Fibroblast of mammary gland (primary cell): ENCODE data around the gene PCDHA1.
"Not testable (repeated sequence)": the region's sequence is repeated elsewhere in the genome, so short reads cannot be mapped to it uniquely, and the experiment has no call there.

Experiments used
- DNase-seq: peaks from one replicate; pipeline ENCODE4 v3.0.0-alpha.2; 2010; ENCODE audit warnings: low read depth
- H3K4me3 ChIP-seq: 2 replicates; pipeline ENCODE4 v1.5.1; 2011; ENCODE audit warnings: low read depth, mild to moderate bottlenecking, low read length, moderate library complexity; ENCODE audit not compliant: control insufficient read depth
- CTCF ChIP-seq: conservative IDR thresholded peaks from 2 replicates; pipeline ENCODE4 v1.5.1; 2011; ENCODE audit warnings: low read depth, low read length, inconsistent platforms; ENCODE audit not compliant: control insufficient read depth, insufficient read depth

Gene PCDHA1

DNA sequence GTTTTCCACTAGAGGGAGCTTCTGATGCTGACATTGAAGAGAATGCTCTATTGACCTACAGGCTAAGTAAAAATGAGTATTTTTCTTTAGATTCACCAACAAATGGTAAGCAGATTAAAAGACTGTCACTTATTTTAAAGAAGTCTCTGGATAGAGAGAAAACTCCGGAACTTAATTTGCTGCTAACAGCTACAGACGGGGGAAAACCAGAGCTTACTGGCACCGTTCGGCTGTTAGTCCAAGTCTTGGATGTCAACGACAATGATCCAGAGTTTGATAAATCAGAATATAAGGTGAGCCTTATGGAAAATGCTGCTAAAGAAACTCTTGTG lies 83.6 kb downstream of the PCDHA1 start:
- DNase-seq, result peak; percentile 19
- peak; percentile 29 for TF ChIP-seq CTCF
- H3K4me3 ChIP-seq, result no peak overlapping the region

- TF ChIP-seq CTCF, result no peak
- DNase-seq, result no peak
- no peak overlapping the region for H3K4me3 ChIP-seq
Measured at GRCh38 chr5:140870221-140871201, 84.6 kb downstream of the PCDHA1 start.

- H3K4me3 ChIP-seq, result no peak within 1 kb of the TSS
- TF ChIP-seq CTCF, result no peak
Measured at GRCh38 chr5:140875085-140876065, 89.4 kb downstream of the PCDHA1 start, which contains the start of gene PCDHA12. Gene PCDHA12 (plus strand): TSS chr5:140875308. CDS start chr5:140875473, 165 bp downstream.

GRCh38 chr5:140876541-140877261 lies 90.8 kb downstream of the PCDHA1 start:
- H3K4me3 ChIP-seq, result not testable (repeated sequence)

More at GRCh38 chr5:140875085-140876065, 89.4 kb downstream of the PCDHA1 start, which contains the start of gene PCDHA12:
- no peak for DNase-seq

DNA sequence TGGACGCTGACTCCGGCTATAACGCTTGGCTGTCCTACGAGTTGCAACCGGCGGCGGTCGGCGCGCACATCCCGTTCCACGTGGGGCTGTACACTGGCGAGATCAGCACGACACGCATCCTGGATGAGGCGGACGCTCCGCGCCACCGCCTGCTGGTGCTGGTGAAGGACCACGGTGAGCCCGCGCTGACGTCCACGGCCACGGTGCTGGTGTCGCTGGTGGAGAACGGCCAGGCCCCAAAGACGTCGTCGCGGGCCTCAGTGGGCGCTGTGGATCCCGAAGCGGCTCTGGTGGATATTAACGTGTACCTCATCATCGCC lies 91.3 kb downstream of the PCDHA1 start:
- H3K4me3 ChIP-seq, result no peak overlapping the region
- no peak for DNase-seq
- no peak for TF ChIP-seq CTCF

More at GRCh38 chr5:140876541-140877261, 90.8 kb downstream of the PCDHA1 start:
- not testable (repeated sequence) for DNase-seq

DNA sequence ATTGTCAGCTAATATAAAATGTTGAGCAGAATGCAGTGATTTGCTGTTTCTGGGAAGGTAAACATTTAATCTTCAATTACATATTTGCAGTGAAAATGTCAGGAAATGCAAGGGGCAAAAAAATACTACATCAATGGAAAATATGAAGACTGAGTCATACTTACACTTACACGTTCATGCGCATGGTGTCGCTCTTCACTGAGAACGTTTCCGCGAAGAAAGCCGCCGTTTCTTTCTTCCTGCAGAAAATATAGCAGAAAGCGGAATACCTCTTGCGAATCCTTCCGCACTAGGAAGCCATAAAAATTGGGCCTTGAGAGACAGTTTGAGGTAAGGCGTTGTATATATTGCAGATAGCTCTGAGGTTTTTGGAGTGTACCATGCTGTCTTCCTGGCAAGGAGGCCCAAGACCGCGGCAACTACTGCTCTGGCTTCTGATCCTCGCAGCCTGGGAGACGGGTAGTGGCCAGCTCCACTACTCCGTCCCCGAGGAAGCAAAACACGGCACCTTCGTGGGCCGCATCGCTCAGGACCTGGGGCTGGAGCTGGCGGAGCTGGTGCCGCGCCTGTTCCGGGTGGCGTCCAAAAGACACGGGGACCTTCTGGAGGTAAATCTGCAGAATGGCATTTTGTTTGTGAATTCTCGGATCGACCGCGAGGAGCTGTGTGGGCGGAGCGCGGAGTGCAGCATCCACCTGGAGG lies 96.1 kb downstream of the PCDHA1 start, which contains the start of gene PCDHA13:
Gene PCDHA13, plus strand, starts transcription at position 236 of the 702 bp plus-strand sequence. Its CDS starts 145 bp downstream, at position 381.
- DNase-seq, result peak; percentile 23
- H3K4me3 ChIP-seq, result no peak within 1 kb of the TSS
- peak; percentile 19 for TF ChIP-seq CTCF
